H1 (cell line): Measurements from ENCODE around the gene DNASE1L1. TPM values are rescaled to one million over a fixed set of nuclear protein-coding genes. Genes with fewer than 3 reads are reported as not detected.

ENCODE experiments used
- CTCF ChIA-PET: fragments of 300-600 bp; sonication (Branson Sonifier 250); formaldehyde crosslinking; loops from one replicate; lab custom pipeline; 2021; ENCODE audit not compliant: partially characterized antibody; lab: Charles Lee
- POLR2A ChIA-PET: fragments of 300-600 bp; sonication (Branson Sonifier 250); formaldehyde crosslinking; loops from one replicate; lab custom pipeline; 2021; ENCODE audit warnings: inconsistent platforms; ENCODE audit not compliant: partially characterized antibody; lab: Charles Lee
- DNase-seq, 2 experiments: peaks; one replicate each; pipeline versions ENCODE4 v3.0.0 to v3.0.0-alpha.2; 2010 to 2022; ENCODE audit warnings: low spot score in 2 of 2, low read depth in 1 of 2, mixed read lengths in 1 of 2
- FAIRE-seq: peaks from 2 replicates; lab custom pipeline; 2011; peaks lifted over from hg19 to GRCh38; lab: Jason Lieb, UNC
- H2AFZ ChIP-seq: 2 replicates; pipeline ENCODE4 v1.8.1; 2012; ENCODE audit warnings: low read length, inconsistent platforms
- H2AK5ac ChIP-seq: 2 replicates; pipeline ENCODE4 v1.6.1; 2013; ENCODE audit warnings: low read depth, low read length
- H2BK120ac ChIP-seq: replicated peaks from 2 replicates; pipeline ENCODE3; 2013; ENCODE audit warnings: low read depth, low read length, inconsistent platforms
- H2BK12ac ChIP-seq: 2 replicates; pipeline ENCODE4 v1.6.1; 2013; ENCODE audit warnings: low read depth, low read length
- H2BK15ac ChIP-seq: 2 replicates; pipeline ENCODE4 v1.6.1; 2013; ENCODE audit warnings: low read length
- H2BK20ac ChIP-seq: 2 replicates; pipeline ENCODE4 v1.6.1; 2013; ENCODE audit warnings: low read length
- H2BK5ac ChIP-seq: 2 replicates; pipeline ENCODE4 v1.6.1; 2013; ENCODE audit warnings: low read depth, low read length
- H3K14ac ChIP-seq: 2 replicates; pipeline ENCODE4 v1.6.1; 2013; ENCODE audit warnings: inconsistent platforms; ENCODE audit not compliant: insufficient read length
- H3K18ac ChIP-seq: 2 replicates; pipeline ENCODE4 v1.6.1; 2013; ENCODE audit warnings: low read length; ENCODE audit errors: extremely low read depth
- H3K23ac ChIP-seq: 2 replicates; pipeline ENCODE4 v1.6.1; 2013; ENCODE audit warnings: inconsistent platforms; ENCODE audit not compliant: insufficient read length
- H3K23me2 ChIP-seq: 2 replicates; pipeline ENCODE4 v1.6.1; 2013; ENCODE audit warnings: low read depth, low read length
- H3K27ac ChIP-seq: 2 replicates; pipeline ENCODE4 v1.6.1; 2011; ENCODE audit warnings: low read depth, low read length, inconsistent platforms
- H3K27me3 ChIP-seq, 4 experiments: replicated peaks in 1 of 4; 1 replicate in 1 of 4; 2 replicates in 3 of 4; pipeline versions ENCODE4 v1.6.1 to v1.8.1; 2011 to 2013; ENCODE audit warnings: low read length in 3 of 4, mild to moderate bottlenecking in 3 of 4, inconsistent platforms in 2 of 4, mixed read lengths in 2 of 4, moderate library complexity in 1 of 4; ENCODE audit not compliant: control insufficient read depth in 3 of 4, insufficient read depth in 3 of 4; ENCODE audit errors: extremely low read depth in 1 of 4
- H3K36me3 ChIP-seq, 4 experiments: 2 replicates each; pipeline versions ENCODE4 v1.6.1 to v1.8.1; 2011 to 2013; ENCODE audit warnings: mild to moderate bottlenecking in 4 of 4, low read length in 3 of 4, moderate library complexity in 2 of 4, control low read depth in 1 of 4, inconsistent platforms in 1 of 4; ENCODE audit not compliant: insufficient read depth in 4 of 4, control insufficient read depth in 2 of 4
- H3K4ac ChIP-seq: replicated peaks from 2 replicates; pipeline ENCODE3; 2013; ENCODE audit warnings: low read length, low read depth, mixed read lengths, inconsistent platforms; ENCODE audit not compliant: insufficient read length
- H3K4me1 ChIP-seq, 4 experiments: replicated peaks in 1 of 4; 1 replicate in 1 of 4; 2 replicates in 3 of 4; pipeline versions ENCODE4 v1.6.1 to v1.8.1; 2011 to 2013; ENCODE audit warnings: low read length in 3 of 4, inconsistent platforms in 2 of 4, mixed read lengths in 1 of 4; ENCODE audit not compliant: insufficient read depth in 4 of 4, control insufficient read depth in 3 of 4
- H3K4me2 ChIP-seq, 2 experiments: 2 replicates each; pipeline versions ENCODE4 v1.6.1 to v1.8.1; 2011 to 2013; ENCODE audit warnings: low read depth in 2 of 2, low read length in 2 of 2, control low read depth in 1 of 2, inconsistent platforms in 1 of 2, mild to moderate bottlenecking in 1 of 2; ENCODE audit not compliant: insufficient read depth in 1 of 2
- H3K4me3 ChIP-seq, 4 experiments: fragments of 200-600, 300-600 bp in 1 of 4; sonication (generic), shearing (Covaris generic), sonication (Bioruptor Twin) in 1 of 4; 2 replicates each; pipeline versions ENCODE4 v1.5.1 to v1.8.1; 2011 to 2016; ENCODE audit warnings: low read length in 4 of 4, low read depth in 3 of 4, control low read depth in 2 of 4, inconsistent platforms in 2 of 4, mild to moderate bottlenecking in 2 of 4, mixed read lengths in 1 of 4, moderate library complexity in 1 of 4; ENCODE audit not compliant: insufficient read depth in 2 of 4; ENCODE audit errors: extremely low read depth in 1 of 4
- H3K56ac ChIP-seq: replicated peaks from 2 replicates; pipeline ENCODE3; 2013; ENCODE audit warnings: low read depth, mild to moderate bottlenecking, mixed read lengths, low read length, inconsistent platforms; ENCODE audit not compliant: insufficient read length
- H3K79me1 ChIP-seq: 2 replicates; pipeline ENCODE4 v1.6.1; 2013; ENCODE audit warnings: low read depth, low read length, control low read depth
- H3K79me2 ChIP-seq, 2 experiments: 2 replicates each; pipeline versions ENCODE4 v1.6.1 to v1.8.1; 2012 to 2013; ENCODE audit warnings: low read length in 2 of 2, mild to moderate bottlenecking in 2 of 2, inconsistent platforms in 1 of 2; ENCODE audit not compliant: insufficient read depth in 2 of 2, control insufficient read depth in 1 of 2
- H3K9ac ChIP-seq, 4 experiments: replicated peaks in 1 of 4; 1 replicate in 1 of 4; 2 replicates in 3 of 4; pipeline versions ENCODE4 v1.6.1 to v1.8.1; 2011 to 2013; ENCODE audit warnings: low read depth in 3 of 4, low read length in 3 of 4, control low read depth in 2 of 4, mild to moderate bottlenecking in 2 of 4, moderate library complexity in 2 of 4, inconsistent platforms in 1 of 4; ENCODE audit errors: extremely low read depth in 1 of 4
- H3K9me3 ChIP-seq, 2 experiments: 2 replicates each; pipeline versions ENCODE4 v1.6.1 to v1.8.1; 2012 to 2013; ENCODE audit warnings: mild to moderate bottlenecking in 2 of 2, moderate library complexity in 2 of 2, control low read depth in 1 of 2, inconsistent platforms in 1 of 2, low read depth in 1 of 2, low read length in 1 of 2, mixed read lengths in 1 of 2; ENCODE audit not compliant: insufficient read depth in 2 of 2
- H4K20me1 ChIP-seq, 2 experiments: replicated peaks in 1 of 2; 2 replicates each; pipeline versions ENCODE3 to v1.8.1; 2011 to 2013; ENCODE audit warnings: inconsistent platforms in 2 of 2, low read length in 2 of 2, mild to moderate bottlenecking in 1 of 2; ENCODE audit not compliant: insufficient read depth in 2 of 2, control insufficient read depth in 1 of 2
- H4K5ac ChIP-seq: 2 replicates; pipeline ENCODE4 v1.6.1; 2013; ENCODE audit warnings: low read length, low read depth, mixed read lengths, inconsistent platforms; ENCODE audit not compliant: insufficient read length
- H4K8ac ChIP-seq: 2 replicates; pipeline ENCODE4 v1.8.0; 2013; ENCODE audit warnings: mild to moderate bottlenecking, moderate library complexity, low read length, inconsistent platforms; ENCODE audit not compliant: insufficient read depth; ENCODE audit errors: extremely low read depth
- H4K91ac ChIP-seq: replicated peaks from 2 replicates; pipeline ENCODE3; 2013; ENCODE audit warnings: low read length, mixed read lengths, inconsistent platforms; ENCODE audit not compliant: insufficient read length
- ATF3 ChIP-seq: IDR thresholded peaks from 2 replicates; pipeline ENCODE4 v1.6.1; 2011; ENCODE audit warnings: low read depth, mild to moderate bottlenecking, low read length; ENCODE audit not compliant: insufficient read depth
- CEBPB ChIP-seq: IDR thresholded peaks from 2 replicates; pipeline ENCODE4 v1.6.1; 2012; ENCODE audit warnings: low read depth, low read length
- CHD2 ChIP-seq: IDR thresholded peaks from 2 replicates; pipeline ENCODE4 v1.6.1; 2012; ENCODE audit warnings: low read length, improper control_type of control experiment
- EGR1 ChIP-seq: IDR thresholded peaks from 2 replicates; pipeline ENCODE4 v1.6.1; 2011; ENCODE audit warnings: low read depth, low read length, borderline replicate concordance
- GTF2F1 ChIP-seq: IDR thresholded peaks from 2 replicates; pipeline ENCODE4 v1.6.1; 2012; ENCODE audit warnings: low read depth, low read length, improper control_type of control experiment, borderline replicate concordance
- HDAC2 ChIP-seq, 2 experiments: fragments of 300-600 bp in 1 of 2; sonication (generic) in 1 of 2; IDR thresholded peaks; 2 replicates each; pipeline ENCODE4 v1.6.1; 2011 to 2012; ENCODE audit warnings: low read depth in 2 of 2, low read length in 2 of 2, mild to moderate bottlenecking in 2 of 2, moderate library complexity in 2 of 2, borderline replicate concordance in 1 of 2, inconsistent platforms in 1 of 2
- SIRT6 ChIP-seq: IDR thresholded peaks from one replicate; pipeline ENCODE4 v1.7.1; 2012; ENCODE audit warnings: low read length, inconsistent platforms
- TBP ChIP-seq: IDR thresholded peaks from 2 replicates; pipeline ENCODE4 v1.6.1; 2011; ENCODE audit warnings: low read depth, low read length, improper control_type of control experiment
- YY1 ChIP-seq: IDR thresholded peaks from 2 replicates; pipeline ENCODE4 v1.6.1; 2011; ENCODE audit warnings: low read depth, mild to moderate bottlenecking, low read length
- WGBS, 2 experiments: shearing (Covaris generic) in 1 of 2; methylation state at CpG; one replicate each; pipeline versions ENCODE4 v1.1.6 to v1.1.7; 2013 to 2015; ENCODE audit warnings: low lambda C conversion rate in 2 of 2, mixed read lengths in 2 of 2, inconsistent platforms in 1 of 2, low coverage in 1 of 2, missing lambda C conversion rate in 1 of 2; ENCODE audit not compliant: insufficient replicate concordance in 2 of 2, insufficient coverage in 1 of 2, insufficient read length in 1 of 2; ENCODE audit errors: extremely low coverage in 1 of 2, missing lambda C conversion rate in 1 of 2; 5-methylcytosine and 5-hydroxymethylcytosine counted together
- polyA plus RNA-seq, 7 experiments: library from polyadenylated mRNA; depleted of rRNA in 3 of 7; stranded (reverse) in 5 of 7; unstranded in 2 of 7; fragments of >200 nt in 5 of 7; fragments of 200-250 nt in 2 of 7; gene quantifications; 1 replicate in 5 of 7; 2 replicates in 1 of 7; 4 replicates in 1 of 7; pipeline versions ENCODE4 v1.2.1 to v1.2.3, GENCODE V29; 2011 to 2013; ENCODE audit warnings: missing spikeins in 2 of 7, mixed read lengths in 2 of 7
- total RNA-seq: library from RNA; stranded (reverse); fragmentation: NEBNext Ultra II Directional; extraction: Animal tissue kit (Norgen Biotek cat#: 25700); gene quantifications from 2 replicates; pipeline ENCODE4 v1.2.1, GENCODE V29; 2021

Gene DNASE1L1
- total and polyA plus RNA-seq, 2 of the 8 experiments (the other 6 are each of a cell fraction or from before 2014, with no cell fraction given), result 8.7 to 30.0 TPM

GRCh38 chrX:154419688-154420401 lies 10.8 kb upstream of the DNASE1L1 start:
- no peak overlapping the region for H3K14ac ChIP-seq
- POLR2A ChIA-PET, result interaction anchor here (1.2 to 8.7 kb wide), 2 partner anchors 13 to 20 kb away, joined by 3 to 76 read pairs; partner anchors contain the start of gene RPL10

More at GRCh38 chrX:154419688-154420401, 10.8 kb upstream of the DNASE1L1 start:
- H2BK12ac ChIP-seq, result no peak overlapping the region
- no peak overlapping the region for H2AFZ ChIP-seq
- H3K23me2 ChIP-seq, result no peaks in the 10 kb centered on the region
- H4K20me1 ChIP-seq, result no peaks in the 10 kb centered on the region
- no peak overlapping the region for H2BK15ac ChIP-seq
- H3K79me1 ChIP-seq, result no peaks in the 10 kb centered on the region
- no peak overlapping the region for H3K56ac ChIP-seq
- H3K9ac ChIP-seq, result no peak overlapping the region
- H3K36me3 ChIP-seq, result 0 out of 8 replicates have a peak, but pooled peaks cover 0 to 3% (median 0%) of the 10 kb centered on the region in 4 experiments
- no peak overlapping the region for H2AK5ac ChIP-seq
- TF ChIP-seq CEBPB, result no peak
- no peak for TF ChIP-seq HDAC2 (IDR thresholded peaks at IDR 0.05; ENCODE audit: borderline replicate concordance in 1 of 2, low read depth in 2 of 2, low read length in 2 of 2)
- TF ChIP-seq YY1, result no peak
- TF ChIP-seq EGR1, result no peak
- no peak for TF ChIP-seq SIRT6
- TF ChIP-seq GTF2F1, result no peak
- no peak for TF ChIP-seq ATF3
- TF ChIP-seq CHD2, result no peak
- no peak for TF ChIP-seq TBP
- CTCF ChIA-PET, result no interaction called here
- no peak overlapping the region for H3K23ac ChIP-seq
- no peaks in the 10 kb centered on the region for H3K4me1 ChIP-seq
- H3K4me2 ChIP-seq, result no peak overlapping the region
- H3K18ac ChIP-seq, result no peak overlapping the region
- H3K79me2 ChIP-seq, result no peaks in the 10 kb centered on the region
- no peak overlapping the region for H3K4ac ChIP-seq
- no peak for FAIRE-seq
- no peak overlapping the region for H2BK5ac ChIP-seq
- no peak overlapping the region for H4K5ac ChIP-seq
- DNase-seq, result no peak
- no peak overlapping the region for H3K4me3 ChIP-seq
- no peak overlapping the region for H2BK120ac ChIP-seq
- 97% methylated on average over 9 of the region's 19 CpGs; no CpG with 5 or more reads in 1 of the 2 experiments for WGBS, 2 experiments
- H3K27ac ChIP-seq, result no peak overlapping the region
- H2BK20ac ChIP-seq, result no peak overlapping the region
- H3K9me3 ChIP-seq, result no peaks in the 10 kb centered on the region
- no peak overlapping the region for H4K91ac ChIP-seq
- no peak overlapping the region; the same call in 1 of the 2 replicates for H4K8ac ChIP-seq
- H3K27me3 ChIP-seq, result no peaks in the 10 kb centered on the region
